ENCODE data around the gene RPRD1A. TPM values are rescaled to one million over a fixed set of nuclear protein-coding genes. Genes with fewer than 3 reads are reported as not detected.

The RPRD1A gene
- total and polyA plus RNA-seq, 2 of the 4 experiments (the other 2 are of a cell fraction), result 23.3 to 27.2 TPM

GRCh38 chr18:36017232-36017631 is 50.1 kb downstream of the RPRD1A start:
- Histone ChIP-seq H2BK120ac (ENCODE audit: low read depth, low read length) (no peak overlapping the region), H4K5ac (ENCODE audit: low read depth, low read length) (no peak overlapping the region), H3K9me1 (ENCODE audit: insufficient read depth, low read length) (no peaks in the 10 kb centered on the region), H3K4me1 (ENCODE audit: control insufficient read depth, insufficient read depth, low read length) (peaks cover 2% of the 10 kb centered on the region; the same call in 1 of the 2 replicates), H3K27ac (ENCODE audit: insufficient read depth, low read length) (no peak overlapping the region), H3K23ac (ENCODE audit: low read depth, low read length) (no peak overlapping the region), H4K91ac (ENCODE audit: insufficient read depth, low read depth, low read length) (no peak overlapping the region), H3K4me2 (ENCODE audit: low read depth, low read length) (no peak overlapping the region), H4K8ac (ENCODE audit: low read depth in 2 of 2, low read length in 2 of 2) (no peak overlapping the region), H3K56ac (ENCODE audit: extremely low read depth, insufficient read depth, low read length) (no peak overlapping the region), H3K9me3 (ENCODE audit: control insufficient read depth, insufficient read depth, low read length) (no peaks in the 10 kb centered on the region), H2AFZ (replicated peaks; ENCODE audit: low read length, poor library complexity) (no peak overlapping the region), H3K4ac (ENCODE audit: low read depth, low read length) (no peak overlapping the region), H2BK15ac (ENCODE audit: low read depth, low read length) (no peak overlapping the region), H4K20me1 (ENCODE audit: insufficient read depth, low read length) (no peaks in the 10 kb centered on the region), H3K79me1 (ENCODE audit: low read depth in 1 of 2, low read length in 2 of 2) (no peaks in the 10 kb centered on the region), H3K18ac (ENCODE audit: low read depth, low read length) (no peak overlapping the region), H3K27me3 (ENCODE audit: control insufficient read depth, insufficient read depth, low read length) (no peaks in the 10 kb centered on the region), H3K9ac (ENCODE audit: low read depth, low read length) (no peak overlapping the region), H2BK20ac (ENCODE audit: low read depth, low read length) (no peak overlapping the region), H2AK9ac (replicated peaks; ENCODE audit: low read depth, low read length, poor library complexity) (no peak overlapping the region), H2BK5ac (ENCODE audit: low read depth, low read length, poor library complexity, severe bottlenecking) (no peak overlapping the region), H3K14ac (replicated peaks; ENCODE audit: low read depth, low read length) (no peak overlapping the region), H3K4me3 (ENCODE audit: insufficient read depth, low read depth, low read length) (no peak overlapping the region), H2AK5ac (ENCODE audit: low read depth, low read length) (no peak overlapping the region), H3K36me3 (ENCODE audit: control insufficient read depth, insufficient read depth, low read length) (no peaks in the 10 kb centered on the region)
- no peak for DNase-seq
- BruUV-seq (replicated peaks), result no TSS peak
- TF ChIP-seq POLR2A (IDR thresholded peaks at IDR 0.05; ENCODE audit: low read depth, low read length), result no peak
- TF ChIP-seq CTCF (conservative IDR thresholded peaks at IDR 0.05; ENCODE audit: low read depth, low read length), result no peak
- no peak for TF ChIP-seq MXI1 (IDR thresholded peaks at IDR 0.05; ENCODE audit: borderline replicate concordance, low read depth, low read length)
- no peak for TF ChIP-seq MAZ (IDR thresholded peaks at IDR 0.05; ENCODE audit: borderline replicate concordance, low read depth, low read length)
- TF ChIP-seq RFX5 (IDR thresholded peaks at IDR 0.05; ENCODE audit: low read depth, low read length), result no peak
- no peak for TF ChIP-seq BHLHE40 (IDR thresholded peaks at IDR 0.05; ENCODE audit: low read depth, low read length)
- TF ChIP-seq CHD1 (IDR thresholded peaks at IDR 0.05; ENCODE audit: low read depth, low read length), result no peak
- TF ChIP-seq CEBPB (IDR thresholded peaks at IDR 0.05; ENCODE audit: low read depth, low read length), result no peak
- no peak for TF ChIP-seq RCOR1 (IDR thresholded peaks at IDR 0.05; ENCODE audit: insufficient replicate concordance, low read length)
- TF ChIP-seq MAFK (IDR thresholded peaks at IDR 0.05; ENCODE audit: low read depth, low read length), result no peak
- intact Hi-C loops (cut with micrococcal nuclease), result loop anchor here (1.0 to 5.0 kb wide), 3 partner anchors 80 to 740 kb away; no protein-coding TSS in a partner anchor
- in situ Hi-C loops (cut with MboI; ENCODE audit: low sequenced_read_pairs), result loop anchor here (5.0 kb wide), 1 partner anchor 265 kb away; no protein-coding TSS in a partner anchor
- CTCF ChIA-PET, result interaction anchor here (1.1 to 1.3 kb wide), 2 partner anchors 11 to 267 kb away, joined by 3 to 6 read pairs; no protein-coding TSS in a partner anchor
- dilution Hi-C loops (cut with HindIII; ENCODE audit: low sequenced_read_pairs, unreplicated experiment), result no loop called here
- no CpG with 5 or more reads among the region's 2 CpGs for WGBS, 2 experiments (ENCODE audit: extremely low coverage in 2 of 2, insufficient read length in 1 of 2)
- ATAC-seq (ENCODE audit: low read depth), result no peak
- POLR2A ChIA-PET (ENCODE audit: unreplicated experiment), result interaction anchor here (0.5 kb wide), 1 partner anchor 111 kb away, joined by 3 read pairs; the partner anchor contains the start of gene SLC39A6

All from IMR-90 (cell line).